G401.6 (cell line): ENCODE measurements around the gene PRUNE2.
"Not testable (repeated sequence)": the region's sequence is repeated elsewhere in the genome, so short reads cannot be mapped to it uniquely, and the experiment has no call there.

Experiments used
- FAIRE-seq: peaks from 2 replicates; lab custom pipeline; 2012; peaks lifted over from hg19 to GRCh38; lab: Jason Lieb, UNC

The PRUNE2 gene

DNA sequence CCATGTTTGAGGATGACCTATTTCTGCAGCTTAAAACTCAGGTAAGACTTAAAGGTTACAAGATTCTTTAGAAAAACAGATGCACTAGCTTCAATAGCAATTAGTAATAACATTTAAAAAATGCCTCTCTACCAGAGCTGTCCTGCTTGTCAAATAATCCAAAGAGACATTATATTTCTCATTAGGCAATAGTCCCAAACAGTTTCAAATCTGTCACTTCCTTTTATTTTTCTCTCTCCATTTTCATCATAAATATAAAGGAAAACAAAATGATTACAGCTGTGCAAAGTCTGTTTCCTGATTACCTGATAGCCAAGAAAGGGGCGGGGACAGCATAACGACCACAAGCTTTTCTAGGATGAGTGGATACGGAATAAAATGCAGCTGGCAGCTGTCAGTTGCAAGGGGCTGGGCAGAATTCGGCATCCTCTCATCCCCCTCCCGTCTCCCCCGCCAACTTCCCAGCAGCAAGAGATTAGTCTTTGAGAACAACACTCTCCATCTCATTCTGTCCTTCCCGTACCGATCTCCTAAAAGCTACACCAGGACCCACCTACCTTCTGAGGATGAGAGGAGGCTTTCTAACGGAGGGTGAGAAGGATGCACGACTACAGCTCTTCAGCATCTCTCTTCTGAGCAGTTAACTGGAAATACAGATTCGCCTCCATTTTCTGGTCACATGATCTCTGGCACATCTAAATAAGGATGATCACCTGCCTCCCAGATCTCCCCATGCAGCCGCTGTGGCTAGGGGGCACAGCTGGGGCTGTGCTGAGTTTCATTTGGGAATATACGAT is 214.2 kb downstream of the PRUNE2 start:
- FAIRE-seq, result no peak

DNA sequence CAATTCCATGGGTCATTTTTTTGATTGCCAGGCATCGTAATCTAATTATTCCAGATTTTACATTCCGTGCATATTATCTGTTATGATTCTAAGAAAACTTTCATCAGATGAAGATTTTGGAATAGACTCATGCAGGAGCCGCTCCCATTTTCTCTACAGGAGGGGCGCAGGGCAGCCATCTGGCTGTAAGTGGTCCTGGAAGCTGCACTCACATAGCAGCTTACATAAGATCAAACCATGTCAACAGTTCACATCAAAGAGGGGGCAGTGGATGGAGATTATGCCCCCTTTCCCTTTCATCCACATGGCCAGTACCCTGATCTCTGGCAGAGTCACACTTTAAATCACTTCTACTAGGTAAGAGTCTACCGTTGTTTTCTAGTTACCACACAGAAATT is 214.9 kb downstream of the PRUNE2 start:
- no peak for FAIRE-seq

DNA sequence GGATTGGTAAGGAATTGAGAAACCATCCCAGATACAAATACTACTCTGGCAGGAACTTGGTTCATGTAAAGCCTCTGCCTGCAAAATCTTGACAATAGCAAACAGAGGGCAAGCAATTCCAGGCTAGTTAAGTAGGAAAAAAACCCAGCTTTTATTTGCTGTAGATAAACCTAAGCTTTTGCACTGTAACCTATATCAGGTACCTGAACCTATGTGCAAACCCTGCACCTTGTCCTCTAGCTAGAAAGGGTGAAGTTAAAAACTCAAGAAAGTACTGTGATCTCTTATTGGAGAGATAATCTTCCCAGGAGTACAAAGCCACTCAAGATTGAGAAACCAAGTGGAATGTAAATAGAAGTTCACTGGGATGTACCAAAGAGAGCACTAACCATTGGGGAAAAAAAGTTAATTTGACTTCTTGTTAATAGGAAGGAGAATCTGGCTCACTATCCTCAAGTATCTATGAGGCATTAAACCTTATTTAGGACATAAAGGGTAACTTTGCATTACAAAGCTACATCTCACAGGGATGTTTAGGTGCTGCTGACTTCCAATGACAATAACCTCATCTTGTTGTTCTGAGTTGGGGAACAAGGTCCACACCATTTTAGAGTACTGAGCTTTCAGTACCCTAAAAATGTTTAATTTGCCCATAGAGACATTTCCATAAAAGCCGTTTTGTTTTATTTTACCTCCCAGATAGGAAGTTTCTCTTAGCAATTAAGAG is 215.5 kb downstream of the PRUNE2 start:
- no peak for FAIRE-seq

DNA sequence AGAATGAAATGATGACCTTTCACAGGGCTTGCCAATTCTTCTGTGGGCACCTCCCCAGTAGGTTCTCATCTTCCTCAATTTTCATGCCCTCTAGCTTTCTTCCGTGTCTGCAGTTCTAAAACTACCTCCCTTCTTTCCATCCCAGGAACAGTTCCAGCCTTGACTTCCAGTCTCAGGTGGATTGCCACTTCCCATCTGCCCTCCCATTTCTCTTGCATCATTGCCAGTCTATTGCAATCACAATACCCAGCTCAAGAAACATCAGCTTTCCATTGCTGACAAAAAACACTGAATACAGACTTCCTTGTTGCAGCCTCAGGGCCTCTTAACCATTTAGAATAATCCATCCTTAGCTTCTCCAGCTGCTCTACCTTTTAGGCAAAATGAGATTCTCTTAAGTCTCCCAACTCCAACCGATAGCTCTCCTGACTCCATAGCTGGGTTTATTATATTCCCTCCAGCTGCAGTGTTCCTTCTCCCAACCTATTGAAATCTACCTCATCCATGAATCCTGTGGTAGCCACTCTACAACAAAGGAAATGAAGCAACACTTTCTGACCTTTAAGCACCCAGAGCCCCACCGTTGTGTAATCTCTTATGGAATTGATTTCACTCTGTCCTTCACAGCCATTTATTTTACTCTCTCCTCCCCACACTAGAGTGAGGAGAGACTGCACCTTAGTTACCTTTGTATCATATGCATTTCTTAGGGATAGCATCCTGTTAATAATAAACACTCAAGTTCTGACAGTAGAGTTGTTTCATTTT is 217.3 kb downstream of the PRUNE2 start:
- FAIRE-seq, result no peak

DNA sequence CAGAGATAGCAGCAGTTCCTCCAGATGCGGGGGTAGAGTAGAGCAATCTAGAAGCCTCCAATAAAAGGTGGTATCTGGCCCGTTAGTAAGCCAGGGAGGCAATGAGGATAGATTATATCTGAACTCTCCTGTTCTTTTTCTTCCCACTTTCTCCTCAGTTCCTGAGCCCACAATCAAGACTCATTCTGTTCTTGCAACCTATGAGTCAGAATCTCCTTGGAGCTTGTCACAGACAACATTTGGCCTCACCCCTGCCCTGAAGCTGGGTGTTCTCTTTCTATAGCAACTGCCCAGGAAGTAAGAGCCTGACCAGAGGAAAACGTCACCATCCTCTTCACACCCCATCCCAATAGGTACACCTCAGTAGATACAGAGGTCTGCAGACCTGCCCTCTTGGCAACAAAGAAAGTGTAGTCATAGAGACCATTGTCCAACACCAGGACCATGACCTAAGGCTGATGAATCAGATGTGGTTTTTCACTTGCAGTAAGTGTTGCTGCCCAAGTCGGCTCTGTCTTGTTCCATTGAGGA is 218.0 kb downstream of the PRUNE2 start:
- FAIRE-seq, result no peak

DNA sequence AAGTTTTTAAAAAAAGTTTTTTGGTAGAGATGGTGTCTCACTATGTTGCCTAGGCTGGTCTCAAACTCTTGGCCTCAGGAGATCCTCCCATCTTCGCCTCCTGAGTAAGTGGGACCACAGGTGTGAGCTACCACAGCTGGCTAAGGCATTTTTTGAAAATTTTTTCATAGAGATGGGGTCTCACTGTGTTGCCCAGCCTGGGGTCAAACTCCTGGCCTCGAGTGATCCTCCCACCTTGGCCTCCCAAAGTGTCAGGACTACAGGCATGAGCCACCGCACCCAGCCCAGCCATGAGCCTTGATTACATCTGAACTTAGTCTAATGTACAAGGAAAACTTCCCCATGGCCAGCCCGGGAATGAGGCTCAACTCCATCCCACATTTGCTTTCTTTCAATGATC is 219.2 kb downstream of the PRUNE2 start:
- FAIRE-seq, result no peak

DNA sequence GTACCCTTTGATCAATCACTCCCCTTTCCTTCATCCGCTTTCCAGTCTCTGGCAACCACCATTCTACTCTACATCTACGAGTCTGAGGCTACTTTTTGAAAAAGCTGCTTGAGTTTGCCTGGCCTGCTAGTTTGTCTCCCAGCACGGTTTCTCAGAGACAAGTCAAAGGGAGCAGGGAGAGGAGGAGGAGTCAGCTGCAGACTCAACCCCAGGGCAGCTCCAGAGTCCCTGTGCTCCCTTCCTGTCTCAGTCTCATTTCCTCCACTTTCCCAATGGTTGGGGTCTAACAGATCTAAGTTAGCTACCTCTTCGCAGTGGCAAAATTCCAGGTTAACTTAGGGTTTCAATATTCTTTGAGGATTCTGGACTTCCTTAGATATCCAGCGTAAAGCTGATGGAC is 221.7 kb downstream of the PRUNE2 start:
- no peak for FAIRE-seq

DNA sequence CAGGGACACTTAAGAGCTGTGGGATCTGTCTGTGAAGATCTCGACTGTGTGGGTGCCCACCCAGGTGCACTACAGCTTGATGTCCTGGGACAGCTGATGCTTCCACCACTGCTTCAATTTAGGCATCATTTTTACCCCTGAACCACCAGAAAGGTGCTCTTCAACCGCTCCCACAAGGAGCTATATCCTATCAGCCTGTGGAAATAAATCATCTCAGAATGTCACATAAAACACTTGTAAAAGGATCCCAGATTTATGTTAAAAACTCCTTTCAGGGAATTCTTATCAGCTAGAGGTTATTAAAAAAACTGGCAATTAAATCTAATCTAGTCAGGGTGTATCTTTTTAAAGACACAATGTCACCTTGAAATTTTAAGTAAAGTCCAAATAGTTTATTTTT is 224.4 kb downstream of the PRUNE2 start:
- FAIRE-seq, result no peak

DNA sequence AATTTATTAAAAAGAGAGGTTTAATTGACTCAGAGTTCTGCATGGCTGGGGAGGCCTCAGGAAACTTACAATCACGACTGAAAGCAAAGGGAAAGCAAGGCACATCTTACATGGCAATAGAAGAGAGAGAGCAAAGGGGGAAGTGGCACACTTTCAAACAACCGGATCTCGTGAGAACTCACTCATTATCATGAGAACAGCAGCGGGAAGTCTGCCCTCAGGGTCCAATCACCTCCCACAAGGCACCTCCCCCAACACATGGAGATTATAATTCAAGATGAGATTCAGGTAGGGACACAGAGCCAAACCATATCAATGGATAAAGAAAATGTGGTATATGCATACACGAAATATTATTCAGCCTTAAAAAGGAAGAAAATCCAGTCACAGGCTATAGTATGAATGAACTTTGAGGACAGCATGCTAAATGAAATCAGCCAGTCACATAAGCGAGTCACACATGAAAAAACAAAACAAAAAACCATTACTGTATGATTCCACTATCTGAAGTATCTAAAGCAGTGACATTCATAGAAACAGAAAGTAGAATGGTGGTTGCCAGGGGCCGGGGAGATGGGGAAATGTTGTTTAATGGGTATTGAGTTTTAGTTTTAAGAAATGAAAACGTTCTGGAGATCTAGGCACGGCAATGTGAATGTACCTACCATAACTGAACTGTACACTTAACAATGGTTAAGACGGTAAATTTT is 225.0 kb downstream of the PRUNE2 start:
- FAIRE-seq, result no peak

DNA sequence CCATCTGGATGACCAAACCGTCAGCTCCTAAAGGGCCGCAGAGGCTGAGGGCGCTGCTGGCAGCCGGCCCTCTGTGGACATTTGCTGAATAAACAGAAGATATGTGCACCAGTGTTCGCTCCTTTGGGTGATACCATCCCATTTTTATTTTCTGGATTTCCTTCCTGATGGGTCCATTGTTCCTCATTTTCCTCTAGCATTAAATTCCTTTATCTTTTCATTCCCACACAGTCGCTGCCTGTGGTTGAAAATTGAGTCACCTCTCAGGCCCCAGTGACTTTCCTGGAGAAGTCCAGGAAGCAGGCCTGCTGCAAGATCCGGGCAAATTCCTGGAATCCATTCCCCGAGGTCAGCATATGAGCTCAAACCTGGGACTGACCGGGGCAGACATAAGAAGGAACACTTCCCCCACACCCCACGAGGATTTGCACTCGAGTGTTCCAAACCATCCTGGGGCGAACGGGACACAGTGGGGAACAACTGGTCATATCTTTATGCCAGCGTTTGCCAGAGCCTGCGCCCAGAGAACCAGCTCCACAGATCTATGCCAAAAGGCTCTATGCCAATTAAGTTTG is 228.3 kb downstream of the PRUNE2 start:
- no peak for FAIRE-seq

DNA sequence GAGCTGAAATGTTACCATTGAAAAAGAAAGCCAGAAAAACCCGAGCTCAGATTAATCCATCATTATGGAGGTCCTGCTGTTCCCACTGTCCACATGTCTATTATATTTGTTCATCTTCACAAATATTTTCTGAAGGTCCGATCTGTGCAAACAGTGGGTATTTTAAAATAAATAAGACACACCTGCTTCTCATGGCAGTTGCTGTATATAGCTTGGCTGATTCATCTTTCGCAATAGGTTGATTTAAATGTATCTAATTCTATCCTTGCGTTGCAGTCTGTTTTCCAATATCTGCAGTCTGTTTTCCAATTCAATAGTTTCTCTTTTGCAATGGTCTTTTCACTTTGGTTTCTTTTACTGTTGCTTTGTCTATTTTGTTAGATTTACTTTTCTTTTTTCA is 229.1 kb downstream of the PRUNE2 start:
- FAIRE-seq, result no peak

DNA sequence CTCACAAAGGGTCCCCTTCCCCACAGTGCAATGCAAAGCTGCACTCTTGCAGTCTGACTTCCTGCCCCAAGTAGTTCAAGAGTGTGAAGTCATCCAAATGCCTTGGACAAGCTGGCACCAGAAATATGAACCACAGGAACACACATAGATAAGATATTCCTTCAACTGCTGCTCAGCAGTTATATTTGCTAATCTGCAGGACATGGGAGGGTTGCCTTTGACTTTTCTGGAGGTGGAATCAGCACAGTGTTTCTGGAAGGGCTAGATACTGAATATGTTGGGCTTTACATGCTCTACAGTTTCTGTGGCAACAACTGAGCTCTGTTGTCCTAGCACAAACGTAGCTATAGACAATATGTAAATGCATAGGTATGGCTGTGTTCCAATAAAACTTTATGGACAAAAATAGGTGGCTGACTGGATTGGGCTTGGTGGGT is 238.4 kb downstream of the PRUNE2 start:
- no peak for FAIRE-seq

DNA sequence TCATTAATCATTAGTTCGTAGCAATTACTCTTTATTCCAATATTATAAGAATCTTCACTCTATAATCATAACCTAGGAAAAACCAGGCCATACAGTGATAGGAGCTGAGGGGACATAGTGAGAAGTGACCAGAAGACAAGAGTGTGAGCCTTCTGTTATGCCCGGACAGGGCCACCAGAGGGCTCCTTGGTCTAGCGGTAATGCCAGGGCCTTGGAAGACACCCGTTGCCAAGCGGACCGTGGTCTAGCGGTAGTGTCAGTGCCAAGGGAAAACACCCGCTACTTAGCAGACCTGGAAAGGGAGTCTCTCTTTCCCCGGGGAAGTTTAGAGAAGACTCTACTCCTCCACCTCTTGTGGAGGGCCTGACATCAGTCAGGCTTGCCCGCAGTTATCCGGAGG is 239.9 kb downstream of the PRUNE2 start:
- FAIRE-seq, result not testable (repeated sequence)

DNA sequence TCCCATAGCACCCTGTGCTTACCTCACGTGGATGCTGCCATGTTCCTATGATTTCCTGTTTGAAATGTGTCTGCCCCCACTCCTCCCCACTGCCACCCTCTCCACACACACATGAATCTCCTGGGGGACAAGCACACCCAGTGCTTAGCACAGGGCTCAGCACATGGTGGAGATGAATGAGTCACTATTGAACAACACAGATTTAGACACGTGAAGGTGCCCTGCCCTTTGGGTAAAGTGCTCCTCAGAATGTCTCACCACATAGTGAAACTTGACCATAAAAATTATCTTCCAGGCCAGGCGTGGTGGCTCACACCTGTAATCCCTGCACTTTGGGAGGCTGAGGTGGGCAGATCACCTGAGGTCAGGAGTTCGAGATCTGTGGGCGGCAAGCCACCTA is 240.5 kb downstream of the PRUNE2 start:
- FAIRE-seq, result no peak

DNA sequence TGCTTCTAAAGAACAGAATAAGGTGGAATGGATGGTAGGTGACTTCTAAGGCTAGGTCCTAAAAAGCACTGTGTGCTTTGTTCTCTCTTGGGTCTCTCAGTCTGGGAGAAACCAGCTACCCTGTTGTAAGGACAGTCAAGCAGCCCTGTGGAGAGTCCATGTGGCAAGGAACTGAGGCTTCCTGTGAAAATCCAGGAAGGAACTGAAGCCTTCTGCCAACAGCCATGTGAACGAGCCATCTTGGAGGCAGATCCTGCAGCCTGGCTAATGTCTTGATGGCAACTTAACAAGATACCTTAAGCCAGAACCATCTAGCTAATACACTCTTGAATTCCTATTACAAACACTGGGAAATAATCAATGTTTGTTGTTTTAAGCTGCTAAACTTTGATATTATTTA is 241.8 kb downstream of the PRUNE2 start:
- FAIRE-seq, result no peak

DNA sequence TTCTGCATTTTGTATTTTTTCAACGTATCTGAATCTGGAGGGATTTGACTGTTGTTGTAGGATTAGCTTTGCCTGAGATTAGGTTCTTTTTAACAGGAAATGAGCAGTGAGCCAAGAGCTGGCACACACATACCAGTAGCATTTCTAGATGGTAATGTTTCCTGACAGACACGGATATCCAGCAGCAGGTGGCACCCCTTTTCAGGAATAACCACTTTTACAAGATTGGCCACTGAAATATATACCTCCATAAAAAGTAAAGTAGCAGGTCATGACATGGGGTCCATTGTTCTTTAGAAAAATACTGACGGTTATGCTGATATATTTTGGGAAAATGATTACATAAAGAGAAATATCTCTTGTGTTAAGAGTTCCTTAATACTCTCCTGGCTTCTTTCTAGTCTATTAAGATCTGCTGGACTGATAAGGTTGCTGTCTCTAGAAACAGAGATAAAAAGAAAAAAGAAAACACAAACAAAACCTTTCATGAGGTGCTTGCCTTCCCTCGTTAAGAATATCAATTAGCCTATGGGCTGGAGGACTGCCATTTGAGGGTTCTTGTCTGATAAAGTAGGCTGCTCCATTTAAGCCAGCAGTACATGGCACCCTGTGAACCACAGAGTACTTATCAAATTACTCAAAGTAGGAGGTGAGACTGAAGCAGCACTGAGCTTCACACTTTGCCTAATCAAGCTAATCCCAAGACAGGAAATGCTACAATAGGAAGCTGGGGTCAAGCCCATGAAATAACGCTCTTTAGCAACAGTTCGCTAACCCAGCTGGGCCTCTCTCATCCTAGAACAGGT is 243.2 kb downstream of the PRUNE2 start:
- FAIRE-seq, result no peak

DNA sequence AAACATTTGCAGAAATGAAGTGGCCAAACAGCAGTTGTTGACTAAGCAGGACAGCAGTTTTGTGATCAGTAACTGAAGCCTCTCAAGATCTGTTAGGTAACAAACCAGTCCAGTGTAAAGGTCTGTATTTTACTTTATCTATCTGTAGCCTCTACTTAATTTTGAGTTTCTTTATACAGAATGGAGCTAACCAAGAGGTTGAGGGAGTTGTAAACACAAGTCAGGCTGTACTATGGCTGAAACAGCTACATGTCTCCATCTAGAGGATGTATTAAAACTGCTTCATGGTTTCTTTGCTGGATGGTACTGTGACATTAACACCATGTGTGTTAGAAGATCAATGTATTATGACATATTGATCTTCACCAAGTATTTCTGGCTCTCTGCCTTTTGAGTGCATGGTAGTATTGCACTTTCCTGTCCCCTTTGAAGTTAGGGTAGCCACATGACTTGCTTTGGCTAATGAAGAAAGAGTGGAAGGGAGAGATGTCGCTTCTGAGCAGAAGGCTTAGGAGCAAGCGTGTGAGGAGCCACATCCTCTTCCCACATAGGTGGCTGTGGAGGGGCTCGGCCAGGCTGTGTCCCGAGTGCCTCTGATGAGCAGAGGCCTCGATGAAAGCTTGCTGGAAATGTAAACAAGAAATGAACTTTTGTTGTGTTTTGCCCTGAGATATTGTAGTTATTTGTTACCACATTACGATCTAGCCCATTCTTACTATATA is 247.2 kb downstream of the PRUNE2 start:
- peak; percentile 78 for FAIRE-seq

DNA sequence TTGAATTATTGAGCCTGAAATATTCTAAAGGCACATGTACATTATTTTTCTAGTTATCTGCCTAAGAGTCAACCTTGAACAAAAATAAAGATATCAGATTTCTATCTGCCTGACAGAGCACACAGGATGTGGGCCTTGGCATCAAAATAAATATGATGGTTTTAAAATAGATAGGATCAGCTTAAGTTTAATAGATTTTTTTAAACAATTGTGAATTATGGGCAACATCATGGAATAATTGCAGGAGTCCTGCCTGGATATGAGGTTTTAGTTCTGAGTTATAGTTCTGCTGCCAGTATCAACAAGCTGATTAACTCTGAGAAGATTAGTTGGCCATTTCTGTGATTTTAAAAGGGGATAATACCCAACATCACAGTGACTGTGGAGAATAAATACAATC is 248.6 kb downstream of the PRUNE2 start:
- no peak for FAIRE-seq

DNA sequence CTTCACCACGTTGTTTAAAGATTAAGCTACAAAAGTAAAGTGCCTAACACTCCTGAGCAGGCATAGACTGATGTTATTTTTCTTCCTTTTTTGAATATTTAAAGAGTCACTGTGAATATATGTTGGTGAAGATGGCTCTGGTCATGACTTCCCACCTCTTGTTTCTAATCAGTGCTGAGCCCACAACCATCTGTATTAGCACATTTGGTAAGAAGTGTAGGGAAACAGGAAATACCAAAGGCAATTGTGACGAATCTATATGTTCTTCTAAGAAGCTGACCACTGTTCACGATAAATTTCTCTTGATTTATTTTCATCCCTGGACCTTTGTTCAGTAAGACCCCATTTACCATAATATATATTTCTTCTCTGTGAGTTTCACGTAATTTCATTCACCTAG is 249.9 kb downstream of the PRUNE2 start:
- FAIRE-seq, result no peak

DNA sequence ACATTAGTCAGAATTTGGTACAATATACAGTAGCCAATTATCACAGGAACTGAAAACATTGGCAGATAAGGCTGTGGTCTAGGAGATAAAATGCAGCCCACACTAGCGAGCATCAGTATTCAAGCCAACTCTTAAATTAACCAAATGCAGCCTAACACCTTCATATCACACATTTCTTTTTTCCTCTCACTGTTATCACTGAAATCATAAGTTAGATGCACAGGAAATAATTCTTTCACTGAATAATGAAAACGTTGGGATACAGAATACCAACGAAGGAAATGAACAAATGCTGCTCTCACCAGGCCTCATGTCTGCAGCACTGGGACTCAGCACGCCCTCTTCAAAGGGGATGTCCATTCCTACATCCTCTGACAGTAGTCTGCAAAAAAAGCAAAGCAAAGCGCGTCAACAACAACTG is 250.8 kb downstream of the PRUNE2 start:
- FAIRE-seq, result no peak
